ACHN (cell line): ENCODE results near the gene FGFBP1.
"Not testable (repeated sequence)": the region's sequence is repeated elsewhere in the genome, so short reads cannot be mapped to it uniquely, and the experiment has no call there.

ENCODE experiments used
- DNase-seq: peaks from one replicate; pipeline ENCODE4 v3.0.0-alpha.2; 2015
- in situ Hi-C: cut with HindIII; loops from 2 replicates; pipeline ENCODE4 v1.10.0; 2017; ENCODE audit warnings: low sequenced_read_pairs, low pct_ligation_motif_present, low pct_unique_long_range_greater_than_20kb

Gene FGFBP1

GRCh38 chr4:15917297-15917696, 21.2 kb downstream of the FGFBP1 start:
- in situ Hi-C loops = no loop called here
- DNase-seq = no peak

DNA sequence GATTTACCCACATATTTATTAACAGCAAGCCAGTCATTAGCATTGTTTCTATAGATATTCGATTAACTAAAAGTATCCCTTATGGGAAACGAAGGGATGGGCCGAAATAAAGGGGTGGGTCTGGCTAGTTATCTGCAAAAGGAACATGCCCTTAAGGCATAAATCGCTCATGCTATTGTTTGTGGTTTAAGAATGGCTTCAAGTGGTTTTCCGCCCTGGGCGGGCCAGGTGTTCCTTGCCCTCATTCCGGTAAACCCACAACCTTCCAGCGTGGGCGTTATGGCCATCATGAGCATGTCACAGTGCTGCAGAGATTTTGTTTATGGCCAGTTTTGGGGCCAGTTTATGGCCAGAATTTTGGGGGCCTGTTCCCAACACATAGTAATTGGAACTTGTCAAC, 22.2 kb downstream of the FGFBP1 start:
- in situ Hi-C loops, DNase-seq: not testable (repeated sequence)

GRCh38 chr4:15914736-15915135, 23.8 kb downstream of the FGFBP1 start:
- in situ Hi-C loops = no loop called here

GRCh38 chr4:15914291-15914690, 24.2 kb downstream of the FGFBP1 start:
- no peak for DNase-seq
- in situ Hi-C loops = no loop called here

More at GRCh38 chr4:15914736-15915135, 23.8 kb downstream of the FGFBP1 start:
- DNase-seq = no peak

GRCh38 chr4:15913631-15913970, 24.9 kb downstream of the FGFBP1 start:
- in situ Hi-C loops = no loop called here
- peak; percentile 86 for DNase-seq

GRCh38 chr4:15912961-15913630, 25.4 kb downstream of the FGFBP1 start:
- in situ Hi-C loops = no loop called here
- peak; percentile 60 for DNase-seq

- no peak for DNase-seq
Observed at GRCh38 chr4:15912236-15912635, 26.3 kb downstream of the FGFBP1 start.

DNA sequence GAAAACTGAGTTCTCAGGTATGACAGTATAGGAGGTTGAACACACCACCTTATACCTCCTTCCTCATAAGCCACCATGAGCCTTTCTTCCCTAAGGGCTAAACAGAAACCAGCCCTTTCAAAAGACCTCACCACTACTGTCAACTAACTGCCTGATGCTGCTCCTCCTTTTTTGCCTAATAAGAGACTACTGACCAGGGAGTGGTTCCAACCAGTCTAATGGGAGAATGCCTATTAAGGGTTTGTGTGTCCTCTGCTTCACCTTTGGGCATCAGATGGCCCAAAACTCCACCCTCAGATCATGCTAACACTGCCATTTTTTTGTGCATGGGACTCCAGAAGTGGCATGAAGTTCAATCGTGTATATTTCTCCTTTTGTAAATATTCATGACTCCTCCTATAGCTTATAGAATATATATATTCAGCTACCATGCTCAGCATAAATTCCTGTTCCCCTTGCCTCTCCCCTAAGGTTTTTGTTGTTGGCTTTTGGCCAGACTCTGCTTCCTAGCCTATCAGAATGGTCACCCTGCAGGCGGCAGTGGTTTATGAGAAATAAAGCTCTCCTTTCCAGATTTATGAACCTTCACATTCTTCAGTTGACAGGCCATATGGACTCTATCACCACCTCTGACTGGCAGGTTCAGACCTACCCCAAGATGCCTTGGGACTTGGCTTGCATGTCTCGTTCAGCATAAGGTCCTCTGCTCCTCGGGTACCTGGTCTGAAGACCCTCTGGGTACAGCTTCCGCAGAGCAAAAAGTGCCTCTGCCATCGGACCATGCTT, 28.2 kb downstream of the FGFBP1 start:
- no peak for DNase-seq
- in situ Hi-C loops = no loop called here

More at GRCh38 chr4:15912236-15912635, 26.3 kb downstream of the FGFBP1 start:
- in situ Hi-C loops = no loop called here

GRCh38 chr4:15907430-15907829, 31.1 kb downstream of the FGFBP1 start:
- in situ Hi-C loops = no loop called here
- no peak for DNase-seq

DNA sequence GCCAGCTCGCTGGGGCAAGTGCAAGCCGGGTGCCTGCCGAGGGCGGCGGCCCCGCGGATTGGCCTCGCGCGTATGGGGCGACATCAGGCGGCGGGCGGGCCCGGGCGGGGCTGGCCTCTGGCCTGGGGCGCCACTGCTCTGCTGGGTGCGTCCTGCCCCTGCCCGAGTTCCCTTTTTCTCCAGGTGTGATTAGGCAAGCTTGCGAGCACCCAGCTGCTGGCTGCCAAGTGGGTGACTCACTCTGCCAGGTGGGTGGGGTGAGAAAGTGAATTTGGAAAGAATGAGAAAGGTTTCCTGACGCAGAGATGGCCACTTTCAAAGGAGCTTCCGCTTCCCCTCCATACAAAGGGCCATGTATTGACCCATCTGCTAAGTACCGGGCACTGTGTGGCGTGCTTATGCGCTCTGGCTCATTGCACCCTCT, 32.5 kb downstream of the FGFBP1 start:
- no peak for DNase-seq
- in situ Hi-C loops = no loop called here

DNA sequence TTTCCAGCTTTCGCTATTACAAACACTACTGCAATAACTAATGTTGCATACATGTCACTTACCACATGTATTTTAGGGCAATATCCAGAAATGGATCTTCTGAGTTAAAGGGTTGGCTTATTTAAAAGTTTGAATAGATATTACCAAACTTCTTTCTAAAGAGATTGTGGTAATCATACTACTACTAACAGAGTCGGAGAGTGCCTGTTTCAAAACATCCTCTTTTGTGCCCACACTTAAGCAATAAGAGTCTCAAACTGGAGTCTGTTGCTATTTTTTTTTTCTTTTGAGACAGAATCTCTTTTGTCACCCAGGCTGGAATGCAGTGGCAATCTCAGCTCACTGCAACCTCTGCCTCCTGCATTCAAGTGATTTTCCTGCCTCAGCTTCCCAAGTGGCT, 35.8 kb downstream of the FGFBP1 start:
- in situ Hi-C loops = no loop called here

DNA sequence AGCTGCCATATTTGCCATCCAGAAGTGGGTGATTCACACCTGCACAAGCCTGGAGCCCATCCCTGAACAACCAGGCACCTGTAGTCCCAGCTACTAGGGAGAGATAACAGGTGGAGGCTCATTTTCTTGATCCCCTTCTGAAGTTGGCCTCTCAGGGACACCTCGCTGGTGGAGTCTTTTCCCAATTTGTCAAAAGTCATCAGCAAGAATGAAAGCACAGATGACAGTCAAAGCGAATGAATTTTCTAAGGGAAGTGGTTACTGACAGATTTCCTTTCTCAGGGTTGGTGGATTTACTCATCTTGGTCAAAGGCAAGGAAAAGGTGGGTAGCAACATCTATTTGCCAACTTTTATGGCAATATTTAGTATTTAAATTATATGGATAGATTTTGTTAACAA, 36.5 kb downstream of the FGFBP1 start:
- in situ Hi-C loops = no loop called here
- DNase-seq = no peak

More for the DNA sequence above, 35.8 kb downstream of the FGFBP1 start:
- no peak for DNase-seq

- in situ Hi-C loops = no loop called here
Observed at GRCh38 chr4:15901007-15901406, 37.5 kb downstream of the FGFBP1 start.

GRCh38 chr4:15899511-15899910, 39.0 kb downstream of the FGFBP1 start:
- in situ Hi-C loops = no loop called here
- DNase-seq = no peak

More at GRCh38 chr4:15901007-15901406, 37.5 kb downstream of the FGFBP1 start:
- no peak for DNase-seq

DNA sequence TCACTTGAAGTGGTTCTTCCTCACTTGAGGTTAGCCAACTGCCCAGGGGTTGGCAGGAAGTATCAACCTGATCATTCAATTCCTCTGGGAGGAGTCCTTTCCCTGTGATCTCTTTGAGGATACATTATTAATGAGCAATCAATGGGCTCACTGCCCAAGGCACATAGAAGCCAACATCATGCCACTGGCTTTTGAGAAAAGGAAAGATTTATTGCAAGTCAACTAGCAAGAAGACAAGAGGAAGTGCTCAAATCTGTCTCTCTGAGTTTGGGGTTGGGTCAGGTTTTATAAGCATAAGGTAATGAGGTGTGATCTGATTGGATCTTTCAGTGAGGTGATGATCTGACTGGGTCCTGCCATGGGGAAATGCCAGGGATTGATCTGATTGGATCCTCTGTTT, 39.6 kb downstream of the FGFBP1 start:
- DNase-seq = no peak
- in situ Hi-C loops = no loop called here

DNA sequence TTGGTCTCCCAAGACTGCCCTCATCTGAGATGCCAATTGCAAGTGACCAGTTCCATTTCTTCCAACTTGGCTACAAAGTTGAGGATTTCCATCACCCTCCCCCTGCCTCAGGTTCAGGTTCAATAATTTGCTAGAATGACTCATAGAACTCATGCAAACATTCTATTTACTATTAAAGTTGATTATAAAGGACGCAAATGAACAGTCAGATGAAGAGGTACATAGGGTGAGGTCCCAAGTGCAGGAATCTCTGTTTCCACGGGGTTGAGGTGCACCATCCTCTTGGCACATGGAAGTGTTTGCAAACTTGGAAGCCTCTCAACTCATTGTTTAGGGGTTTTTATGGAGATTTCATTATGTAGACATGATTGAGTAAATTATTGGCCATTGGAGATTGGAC, 41.0 kb downstream of the FGFBP1 start:
- DNase-seq = no peak
- in situ Hi-C loops = no loop called here

DNA sequence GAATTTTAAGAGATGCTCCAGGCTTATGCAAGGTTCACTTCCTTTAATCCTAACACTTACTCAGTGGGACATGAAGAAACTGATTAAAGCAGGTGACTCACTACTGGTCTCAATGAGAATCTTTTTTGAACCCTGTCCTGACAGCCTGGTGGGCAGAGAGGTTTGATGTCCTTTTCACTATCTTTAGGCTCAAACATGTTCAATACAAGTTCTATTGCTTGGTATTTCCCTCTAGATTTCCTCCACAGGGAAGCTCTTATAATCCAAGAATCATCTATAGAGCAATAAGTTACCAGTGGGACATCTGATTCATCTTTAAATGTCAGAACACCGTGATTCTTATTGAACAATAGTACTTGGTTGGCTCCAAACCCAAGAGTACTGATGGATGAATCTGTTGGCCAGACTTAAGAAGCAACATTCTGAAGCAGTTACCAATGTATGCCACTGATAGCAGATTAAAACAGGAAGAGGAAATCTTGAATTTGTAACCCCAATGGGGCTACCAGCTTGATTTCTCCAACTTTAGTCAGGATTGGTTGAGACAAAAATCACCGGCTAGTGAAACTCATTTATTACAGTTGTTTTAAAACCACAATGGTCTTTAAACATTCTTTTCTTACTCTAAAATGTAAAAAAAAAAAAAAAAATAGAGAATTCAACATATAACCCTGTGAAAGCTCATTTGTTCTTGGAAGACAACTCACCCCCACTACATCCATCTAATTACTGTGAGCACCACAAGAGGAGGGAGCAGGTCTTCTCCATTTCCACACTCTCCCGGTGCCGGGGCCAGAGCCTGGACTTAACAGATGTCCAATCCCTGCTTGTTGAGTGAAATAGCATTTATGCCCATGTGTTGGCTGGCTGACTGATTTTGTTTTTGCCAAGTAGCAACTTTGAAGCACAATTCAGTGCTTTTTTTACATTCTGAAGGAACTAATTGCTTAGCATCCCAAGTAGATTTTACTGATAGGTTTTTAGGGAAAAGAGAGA, 43.3 kb downstream of the FGFBP1 start:
- in situ Hi-C loops = no loop called here

DNA sequence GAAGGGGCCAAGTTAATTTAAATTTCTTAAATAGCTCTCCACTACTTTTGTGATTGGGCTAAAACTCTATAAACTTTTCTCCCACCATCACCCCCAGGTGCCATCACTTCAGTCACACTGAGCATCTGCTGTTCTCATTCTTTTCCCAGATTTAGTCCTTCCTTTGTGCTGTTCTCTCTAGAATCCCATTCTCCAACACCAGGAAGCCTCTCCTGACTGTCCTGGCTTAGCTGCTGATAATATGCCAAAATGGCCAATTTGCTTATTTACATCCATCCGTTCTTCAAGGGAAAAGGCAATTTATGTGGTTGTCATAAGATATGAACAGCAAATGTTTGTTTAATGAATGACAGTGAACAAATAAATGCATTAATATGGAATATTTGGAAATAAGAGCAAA, 44.1 kb downstream of the FGFBP1 start:
- in situ Hi-C loops = no loop called here
- no peak for DNase-seq

More for the DNA sequence above, 43.3 kb downstream of the FGFBP1 start:
- DNase-seq = peak; percentile 8

DNA sequence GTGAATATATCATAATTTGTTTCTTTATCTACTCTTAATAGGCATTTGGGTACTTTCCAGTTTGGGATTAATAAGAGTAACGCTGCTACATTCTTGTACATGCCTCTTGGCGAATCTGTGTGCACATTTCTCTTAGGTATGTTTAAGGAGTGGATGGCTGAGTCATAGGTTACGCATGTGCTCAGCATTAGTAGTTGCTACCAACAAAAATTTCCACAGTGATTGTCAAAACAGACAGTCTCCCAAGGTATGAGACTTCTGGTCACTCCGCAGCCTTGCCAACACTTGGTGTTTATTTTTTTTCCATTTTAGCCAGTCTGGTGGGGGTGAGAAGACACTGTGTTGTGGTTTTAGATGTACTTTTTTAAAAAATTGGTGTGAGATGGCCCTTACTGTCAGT, 44.6 kb downstream of the FGFBP1 start:
- DNase-seq = peak; percentile 85

More for the DNA sequence above, 44.6 kb downstream of the FGFBP1 start:
- in situ Hi-C loops = no loop called here
